VCaP (cell line): ENCODE results near the gene DNAH17.

Source experiments
- H3K27ac ChIP-seq: fragments of 450-650 bp; 2 replicates; pipeline ENCODE4 v1.5.1; 2017
- TF ChIP-seq, protein P1 (sequence below): fragments of 450-650 bp; conservative IDR thresholded peaks from 2 replicates; pipeline ENCODE4 v1.5.1; 2017; ENCODE audit warnings: mild to moderate bottlenecking, moderate library complexity

DNAH17 gene

DNA sequence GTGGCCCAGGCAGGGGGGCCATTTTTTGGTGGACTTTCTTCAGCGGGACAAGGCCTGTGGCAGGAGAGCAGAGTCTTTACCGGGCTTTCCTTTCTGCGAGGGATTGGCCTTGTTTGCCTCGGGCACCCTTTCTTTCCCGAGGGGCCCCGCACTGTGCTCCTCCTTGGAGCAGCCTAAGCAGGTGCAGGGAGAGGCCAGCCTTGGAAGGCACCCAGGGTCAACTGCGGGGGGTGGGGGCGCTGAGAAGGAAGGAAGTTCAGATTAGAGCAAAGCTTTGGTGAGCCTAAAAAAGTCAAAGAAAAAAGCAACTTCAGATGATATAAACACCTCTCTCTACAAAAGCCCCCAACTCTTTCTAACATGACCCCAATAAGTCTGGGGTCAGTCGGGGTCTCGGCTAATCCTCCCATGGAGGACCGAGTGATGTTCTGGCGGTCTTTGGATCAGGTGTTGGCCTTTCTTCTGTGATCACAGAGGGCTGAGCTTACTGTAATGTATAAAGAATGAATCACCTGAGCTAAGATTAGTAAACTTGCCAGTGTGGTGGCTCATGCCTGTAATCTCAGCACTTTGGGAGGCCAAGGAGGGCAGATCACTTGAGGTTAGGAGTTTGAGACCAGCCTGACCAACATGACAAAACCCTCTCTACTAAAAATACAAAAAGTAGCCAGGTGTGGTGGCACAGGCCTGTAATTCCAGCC, 135.8 kb downstream of the DNAH17 start:
- TF ChIP-seq, protein P1, sequence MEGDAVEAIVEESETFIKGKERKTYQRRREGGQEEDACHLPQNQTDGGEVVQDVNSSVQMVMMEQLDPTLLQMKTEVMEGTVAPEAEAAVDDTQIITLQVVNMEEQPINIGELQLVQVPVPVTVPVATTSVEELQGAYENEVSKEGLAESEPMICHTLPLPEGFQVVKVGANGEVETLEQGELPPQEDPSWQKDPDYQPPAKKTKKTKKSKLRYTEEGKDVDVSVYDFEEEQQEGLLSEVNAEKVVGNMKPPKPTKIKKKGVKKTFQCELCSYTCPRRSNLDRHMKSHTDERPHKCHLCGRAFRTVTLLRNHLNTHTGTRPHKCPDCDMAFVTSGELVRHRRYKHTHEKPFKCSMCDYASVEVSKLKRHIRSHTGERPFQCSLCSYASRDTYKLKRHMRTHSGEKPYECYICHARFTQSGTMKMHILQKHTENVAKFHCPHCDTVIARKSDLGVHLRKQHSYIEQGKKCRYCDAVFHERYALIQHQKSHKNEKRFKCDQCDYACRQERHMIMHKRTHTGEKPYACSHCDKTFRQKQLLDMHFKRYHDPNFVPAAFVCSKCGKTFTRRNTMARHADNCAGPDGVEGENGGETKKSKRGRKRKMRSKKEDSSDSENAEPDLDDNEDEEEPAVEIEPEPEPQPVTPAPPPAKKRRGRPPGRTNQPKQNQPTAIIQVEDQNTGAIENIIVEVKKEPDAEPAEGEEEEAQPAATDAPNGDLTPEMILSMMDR: no peak
- H3K27ac ChIP-seq: no peak overlapping the region

DNA sequence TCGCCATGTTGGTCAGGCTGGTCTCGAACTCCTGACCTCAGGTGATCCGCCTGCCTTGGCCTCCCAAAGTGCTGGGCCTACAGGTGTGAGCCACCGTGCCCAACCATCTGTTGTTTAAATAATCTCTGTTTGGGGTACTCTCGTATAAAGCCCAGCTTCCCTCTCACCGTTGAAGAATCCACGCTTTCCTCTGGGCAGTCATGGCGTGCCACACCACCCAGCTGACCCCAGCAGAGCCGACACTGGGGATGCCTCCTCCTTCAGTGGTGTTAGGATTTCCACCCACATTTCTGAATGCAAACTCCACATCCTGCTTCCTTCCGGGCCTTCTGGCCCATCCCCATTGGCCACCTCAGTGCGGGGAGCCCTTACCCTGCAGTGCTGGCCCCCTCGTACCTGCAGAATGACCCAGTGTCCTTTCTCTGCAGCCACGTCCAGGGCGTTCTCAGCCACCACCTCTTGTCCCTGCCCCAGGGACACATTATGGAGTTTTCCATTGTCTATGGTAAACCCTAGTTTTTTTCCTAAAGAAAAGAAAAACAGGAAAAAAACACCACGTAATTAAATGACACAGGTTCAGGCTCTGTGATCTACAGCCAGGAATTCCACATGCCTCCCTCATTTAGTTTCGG, 138.4 kb downstream of the DNAH17 start:
- no peak overlapping the region for H3K27ac ChIP-seq
- TF ChIP-seq, protein P1: no peak

DNA sequence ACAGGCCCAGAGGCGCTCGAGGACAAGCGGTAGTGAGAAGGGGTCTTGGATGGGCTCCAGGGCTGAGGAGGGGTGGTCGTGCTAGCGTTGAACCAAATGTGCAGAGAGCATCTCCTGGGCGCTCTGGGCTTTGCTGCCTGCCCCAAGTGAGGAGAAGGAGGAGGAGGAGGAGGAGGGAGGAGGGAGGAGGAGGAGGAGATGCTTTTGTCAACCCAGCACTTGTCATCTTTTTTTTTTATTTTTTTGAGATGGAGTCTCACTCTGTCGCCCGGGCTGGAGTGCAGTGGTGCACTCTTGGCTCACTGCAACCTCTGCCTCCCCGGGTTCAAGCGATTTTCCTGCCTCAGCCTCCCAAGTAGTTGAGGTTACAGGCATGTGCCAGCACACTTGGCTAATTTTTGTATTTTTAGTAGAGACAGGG, 138.9 kb downstream of the DNAH17 start:
- TF ChIP-seq, protein P1: no peak
- H3K27ac ChIP-seq: no peak overlapping the region

DNA sequence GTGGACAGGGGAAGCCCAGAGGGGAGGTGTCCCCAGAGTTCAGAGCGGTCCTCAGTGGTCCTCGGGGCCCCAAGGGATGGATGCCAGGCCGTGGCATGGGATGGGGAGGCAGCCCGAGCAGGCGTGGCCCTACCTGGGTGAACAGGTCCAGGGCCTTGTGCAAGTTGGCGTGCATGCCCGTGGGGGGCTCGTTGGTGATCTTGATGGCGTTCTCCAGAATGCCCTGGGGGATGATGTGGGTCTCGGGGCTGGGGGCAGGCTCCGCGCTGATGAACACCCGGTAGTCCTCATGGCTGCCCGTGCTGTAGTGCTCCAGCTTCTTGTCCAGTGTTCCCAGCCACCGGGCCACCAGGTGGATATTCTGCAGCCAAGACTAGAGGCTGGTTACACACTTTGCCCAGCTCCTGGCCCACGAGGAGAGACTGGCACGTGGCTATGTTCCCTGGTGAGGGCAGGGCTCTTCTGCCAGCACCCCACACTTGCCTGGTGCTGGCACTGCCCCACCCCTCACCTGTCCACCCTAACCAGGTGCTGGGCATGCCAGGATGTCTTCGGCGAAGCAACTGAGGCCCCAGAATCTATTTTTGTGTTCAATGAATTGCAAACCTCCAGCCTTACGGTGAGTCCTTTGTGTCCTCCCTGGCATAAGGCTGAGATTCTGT, 139.6 kb downstream of the DNAH17 start:
- no peak overlapping the region for H3K27ac ChIP-seq
- TF ChIP-seq, protein P1: no peak

DNA sequence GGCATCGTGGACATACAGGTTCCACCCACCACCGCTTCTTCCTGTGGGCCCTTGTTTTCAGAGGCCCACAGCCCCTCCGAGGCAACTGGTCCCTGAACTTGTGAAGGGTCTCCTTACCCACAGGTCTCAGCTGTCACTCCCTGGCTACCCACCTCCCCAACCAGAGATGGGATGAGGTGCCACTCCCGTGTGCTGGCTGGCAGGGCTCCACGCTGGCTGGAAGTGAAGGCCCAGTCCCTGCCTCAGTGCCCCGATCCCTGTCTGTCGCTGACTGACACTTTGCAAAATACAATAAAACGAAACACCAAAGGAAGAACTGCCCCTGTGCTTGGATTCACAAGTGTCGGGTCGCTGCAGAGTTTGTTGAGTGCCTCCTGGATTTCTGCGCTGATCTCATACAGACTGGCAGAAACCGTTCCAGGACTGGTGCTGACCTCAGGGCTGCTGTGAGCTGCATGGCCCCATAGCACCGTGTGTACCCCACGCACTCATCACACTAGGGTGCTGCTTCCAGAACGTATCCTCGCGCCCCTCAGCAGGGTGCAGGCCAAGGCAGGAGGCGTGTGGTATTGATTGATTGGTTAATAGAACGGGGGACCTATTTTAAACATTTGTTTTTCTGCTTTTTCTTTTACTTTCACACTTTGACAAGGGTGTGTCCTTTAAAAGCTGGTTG, 141.7 kb downstream of the DNAH17 start:
- no peak overlapping the region for H3K27ac ChIP-seq
- TF ChIP-seq, protein P1: no peak

DNA sequence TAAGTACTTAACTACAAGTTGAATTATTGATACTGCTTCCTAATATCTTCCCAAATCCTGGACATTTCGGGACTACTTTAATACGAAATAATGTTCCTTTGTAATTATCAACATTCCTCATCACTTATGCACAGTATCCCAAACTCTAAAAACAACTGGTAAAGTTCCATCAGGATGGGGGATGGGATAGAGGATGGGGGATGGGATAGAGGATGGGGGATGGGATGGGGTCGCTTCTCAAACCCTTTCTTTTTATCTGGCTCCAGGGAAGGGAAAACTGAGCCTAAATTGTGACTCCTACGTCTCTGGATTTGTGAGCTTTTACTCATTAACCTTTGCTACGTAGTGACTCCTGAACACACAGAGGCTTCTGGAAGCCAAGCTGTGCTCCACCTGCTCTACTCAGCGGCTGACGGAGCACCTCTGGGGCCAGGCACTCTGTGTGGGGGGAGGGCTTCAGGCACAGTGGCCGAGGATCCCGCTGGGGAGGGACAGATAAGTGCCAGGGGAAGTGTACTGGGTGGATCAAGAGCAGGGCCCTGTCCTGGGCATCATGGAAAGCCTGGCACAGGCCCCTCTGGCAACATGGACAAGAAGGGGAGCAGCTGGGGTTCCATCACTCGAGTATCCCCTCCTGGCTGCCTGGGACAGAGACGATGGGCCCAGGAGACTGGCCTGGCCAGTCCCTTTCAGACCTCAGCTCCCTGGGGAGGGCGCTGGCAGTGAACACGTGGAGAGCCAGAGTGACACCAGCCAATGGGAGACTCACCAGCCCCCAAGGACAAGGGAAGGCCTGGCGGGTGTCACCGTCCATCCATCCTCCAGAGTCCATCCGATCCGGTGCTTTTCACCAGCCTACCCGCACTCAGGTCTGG, 142.5 kb downstream of the DNAH17 start:
- TF ChIP-seq, protein P1: no peak
- H3K27ac ChIP-seq: no peak overlapping the region
